Neural cell (in vitro differentiated cells): ENCODE results near the gene FAM227B. TPM values are rescaled to one million over a fixed set of nuclear protein-coding genes. Genes with fewer than 3 reads are reported as not detected.

Experiments
- H2AFZ ChIP-seq: fragments of 200-600, 300-800 bp; sonication (generic), shearing (Covaris generic); 2 replicates; pipeline ENCODE4 v1.6.0; 2014; ENCODE audit warnings: low read depth, mild to moderate bottlenecking, antibody characterized with exemption, low read length, moderate library complexity
- H3F3A ChIP-seq: fragments of 200-600 bp; shearing (Covaris generic); 2 replicates; pipeline ENCODE4 v1.6.1; 2016; ENCODE audit warnings: mild to moderate bottlenecking, moderate library complexity, mixed read lengths, antibody characterized with exemption, low read length; ENCODE audit not compliant: insufficient read depth, poor library complexity, severe bottlenecking
- H3K27ac ChIP-seq: fragments of 200-600, 300-800 bp; sonication (generic), shearing (Covaris generic); 2 replicates; pipeline ENCODE4 v1.5.1; 2014; ENCODE audit warnings: mild to moderate bottlenecking, low read length, moderate library complexity
- H3K27me3 ChIP-seq: fragments of 300-800, 200-600 bp; sonication (generic), shearing (Covaris generic); 2 replicates; pipeline ENCODE4 v1.6.0; 2014; ENCODE audit warnings: mild to moderate bottlenecking, low read depth, low read length, moderate library complexity; ENCODE audit not compliant: insufficient read depth
- H3K36me3 ChIP-seq: fragments of 300-800, 200-600 bp; sonication (generic), shearing (Covaris generic); 2 replicates; pipeline ENCODE4 v1.5.1; 2014; ENCODE audit warnings: mild to moderate bottlenecking, antibody characterized with exemption, low read length, moderate library complexity; ENCODE audit not compliant: insufficient read depth
- H3K4me2 ChIP-seq: fragments of 300-800, 200-600 bp; sonication (generic), shearing (Covaris generic); 2 replicates; pipeline ENCODE4 v1.6.0; 2014; ENCODE audit warnings: mild to moderate bottlenecking, low read length
- H3K4me3 ChIP-seq: fragments of 300-800, 200-600 bp; sonication (generic), shearing (Covaris generic); 2 replicates; pipeline ENCODE4 v1.5.1; 2014; ENCODE audit warnings: mild to moderate bottlenecking, low read length, moderate library complexity
- H3K79me2 ChIP-seq: fragments of 200-600 bp; shearing (Covaris generic); replicated peaks from 2 replicates; pipeline ENCODE4 v1.6.0; 2014; ENCODE audit warnings: mild to moderate bottlenecking, low read length, moderate library complexity; ENCODE audit not compliant: insufficient read depth
- H3K9ac ChIP-seq: fragments of 300-800, 200-600 bp; sonication (generic), shearing (Covaris generic); 2 replicates; pipeline ENCODE4 v1.6.1; 2016; ENCODE audit warnings: mild to moderate bottlenecking, low read length, mixed read lengths
- H3K9me2 ChIP-seq: fragments of 200-600 bp; shearing (Covaris generic); 2 replicates; pipeline ENCODE4 v1.6.1; 2016; ENCODE audit warnings: mild to moderate bottlenecking, low read length, mixed read lengths; ENCODE audit not compliant: insufficient read depth
- H3K9me3 ChIP-seq: fragments of 200-600, 300-800 bp; sonication (generic), shearing (Covaris generic); 2 replicates; pipeline ENCODE4 v1.6.1; 2016; ENCODE audit warnings: mild to moderate bottlenecking, mixed run types, low read length, moderate library complexity, mixed read lengths
- H4K20me1 ChIP-seq: fragments of 200-600 bp; shearing (Covaris generic); 2 replicates; pipeline ENCODE4 v1.6.1; 2016; ENCODE audit warnings: mild to moderate bottlenecking, mixed run types; ENCODE audit not compliant: insufficient read depth
- EZH2 ChIP-seq: fragments of 200-600, 300-800 bp; shearing (Covaris generic), sonication (generic); IDR thresholded peaks from 2 replicates; pipeline ENCODE4 v1.6.1; 2014; ENCODE audit warnings: antibody characterized with exemption, low read length, borderline replicate concordance, mild to moderate bottlenecking; ENCODE audit not compliant: insufficient read depth, poor library complexity, severe bottlenecking
- RAD21 ChIP-seq: fragments of 450-650 bp; conservative IDR thresholded peaks from 2 replicates; pipeline ENCODE4 v1.6.1; 2014; ENCODE audit warnings: antibody characterized with exemption, mild to moderate bottlenecking, moderate library complexity
- SMC3 ChIP-seq: fragments of 450-650 bp; conservative IDR thresholded peaks from 2 replicates; pipeline ENCODE4 v1.6.1; 2014; ENCODE audit warnings: antibody characterized with exemption, mild to moderate bottlenecking, moderate library complexity; ENCODE audit not compliant: poor library complexity
- polyA plus RNA-seq: library from polyadenylated mRNA; depleted of rRNA; stranded (reverse); fragments of >200 nt; gene quantifications from 2 replicates; pipeline ENCODE4 v1.2.3, GENCODE V29; 2014
- TF ChIP-seq, protein P1 (sequence below): IDR thresholded peaks from 2 replicates; pipeline ENCODE4 v1.6.1; 2012; ENCODE audit warnings: borderline replicate concordance
- TF ChIP-seq, protein P2 (sequence below): fragments of 450-650 bp; IDR thresholded peaks from 2 replicates; pipeline ENCODE4 v1.5.1; 2014; ENCODE audit warnings: antibody characterized with exemption, mild to moderate bottlenecking, moderate library complexity; ENCODE audit not compliant: poor library complexity, severe bottlenecking

FAM227B gene
- polyA plus RNA-seq, 1 donor from 2014 or later, result 0.88 TPM

DNA sequence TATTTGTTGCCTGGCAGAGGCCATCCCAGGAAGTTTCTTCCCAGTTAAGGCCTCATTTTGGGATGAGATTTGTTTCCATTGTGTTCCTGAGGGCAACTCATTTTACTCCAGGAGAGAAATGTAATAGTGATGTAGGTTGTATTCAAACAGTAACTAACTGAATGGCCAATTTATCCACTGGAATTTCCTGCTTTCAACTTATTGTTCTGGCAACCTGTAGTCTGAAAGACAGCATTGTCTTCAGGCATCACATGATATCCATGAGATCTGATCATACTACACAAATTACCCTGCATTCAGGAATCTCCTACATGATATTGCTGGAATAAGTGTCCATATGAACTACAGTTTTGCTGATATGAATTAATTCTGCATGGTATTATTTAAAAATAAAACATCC lies 277.1 kb downstream of the FAM227B start:
- Histone ChIP-seq H3K4me3 (no peak overlapping the region), H3K79me2 (no peaks in the 10 kb centered on the region), H3K27ac (no peak overlapping the region), H3K36me3 (no peaks in the 10 kb centered on the region), H3F3A (no peaks in the 10 kb centered on the region), H3K9me2 (no peaks in the 10 kb centered on the region), H2AFZ (no peak overlapping the region), H3K4me2 (no peak overlapping the region), H4K20me1 (no peaks in the 10 kb centered on the region), H3K9me3 (no peaks in the 10 kb centered on the region), H3K27me3 (no peaks in the 10 kb centered on the region), H3K9ac (no peak overlapping the region)
- TF ChIP-seq, protein P1, sequence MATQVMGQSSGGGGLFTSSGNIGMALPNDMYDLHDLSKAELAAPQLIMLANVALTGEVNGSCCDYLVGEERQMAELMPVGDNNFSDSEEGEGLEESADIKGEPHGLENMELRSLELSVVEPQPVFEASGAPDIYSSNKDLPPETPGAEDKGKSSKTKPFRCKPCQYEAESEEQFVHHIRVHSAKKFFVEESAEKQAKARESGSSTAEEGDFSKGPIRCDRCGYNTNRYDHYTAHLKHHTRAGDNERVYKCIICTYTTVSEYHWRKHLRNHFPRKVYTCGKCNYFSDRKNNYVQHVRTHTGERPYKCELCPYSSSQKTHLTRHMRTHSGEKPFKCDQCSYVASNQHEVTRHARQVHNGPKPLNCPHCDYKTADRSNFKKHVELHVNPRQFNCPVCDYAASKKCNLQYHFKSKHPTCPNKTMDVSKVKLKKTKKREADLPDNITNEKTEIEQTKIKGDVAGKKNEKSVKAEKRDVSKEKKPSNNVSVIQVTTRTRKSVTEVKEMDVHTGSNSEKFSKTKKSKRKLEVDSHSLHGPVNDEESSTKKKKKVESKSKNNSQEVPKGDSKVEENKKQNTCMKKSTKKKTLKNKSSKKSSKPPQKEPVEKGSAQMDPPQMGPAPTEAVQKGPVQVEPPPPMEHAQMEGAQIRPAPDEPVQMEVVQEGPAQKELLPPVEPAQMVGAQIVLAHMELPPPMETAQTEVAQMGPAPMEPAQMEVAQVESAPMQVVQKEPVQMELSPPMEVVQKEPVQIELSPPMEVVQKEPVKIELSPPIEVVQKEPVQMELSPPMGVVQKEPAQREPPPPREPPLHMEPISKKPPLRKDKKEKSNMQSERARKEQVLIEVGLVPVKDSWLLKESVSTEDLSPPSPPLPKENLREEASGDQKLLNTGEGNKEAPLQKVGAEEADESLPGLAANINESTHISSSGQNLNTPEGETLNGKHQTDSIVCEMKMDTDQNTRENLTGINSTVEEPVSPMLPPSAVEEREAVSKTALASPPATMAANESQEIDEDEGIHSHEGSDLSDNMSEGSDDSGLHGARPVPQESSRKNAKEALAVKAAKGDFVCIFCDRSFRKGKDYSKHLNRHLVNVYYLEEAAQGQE, result no peak
- TF ChIP-seq SMC3, result no peak

GRCh38 chr15:49339656-49340055 lies 281.0 kb downstream of the FAM227B start:
- Histone ChIP-seq H3K36me3 (no peaks in the 10 kb centered on the region), H3K27ac (no peak overlapping the region), H3K4me3 (no peak overlapping the region), H3K79me2 (no peaks in the 10 kb centered on the region), H3K27me3 (no peaks in the 10 kb centered on the region), H3K9ac (no peak overlapping the region), H3K4me2 (no peak overlapping the region), H3K9me3 (no peaks in the 10 kb centered on the region), H4K20me1 (no peaks in the 10 kb centered on the region), H3K9me2 (no peaks in the 10 kb centered on the region), H3F3A (no peaks in the 10 kb centered on the region), H2AFZ (no peak overlapping the region)
- TF ChIP-seq RAD21 (no peak), EZH2 (no peak)

DNA sequence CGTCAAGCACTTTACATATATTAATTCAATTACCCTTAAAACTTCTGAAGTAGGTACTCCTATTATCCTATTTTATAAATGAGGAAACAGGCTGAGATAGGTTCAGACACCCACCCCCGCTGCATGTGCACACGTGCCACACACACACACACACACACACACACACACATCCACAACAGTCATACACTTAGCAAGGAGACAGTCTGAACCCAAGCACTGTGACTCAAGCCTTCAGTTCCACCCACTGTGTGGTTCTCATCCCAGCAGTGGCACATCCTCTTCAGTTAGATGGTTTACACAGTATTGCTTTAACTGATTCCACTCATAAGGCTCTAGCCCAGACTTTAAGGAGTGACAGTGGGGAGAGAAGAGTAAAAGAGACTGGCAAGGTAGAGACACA lies 288.7 kb downstream of the FAM227B start:
- H3F3A ChIP-seq, result no peaks in the 10 kb centered on the region
- TF ChIP-seq, protein P2, sequence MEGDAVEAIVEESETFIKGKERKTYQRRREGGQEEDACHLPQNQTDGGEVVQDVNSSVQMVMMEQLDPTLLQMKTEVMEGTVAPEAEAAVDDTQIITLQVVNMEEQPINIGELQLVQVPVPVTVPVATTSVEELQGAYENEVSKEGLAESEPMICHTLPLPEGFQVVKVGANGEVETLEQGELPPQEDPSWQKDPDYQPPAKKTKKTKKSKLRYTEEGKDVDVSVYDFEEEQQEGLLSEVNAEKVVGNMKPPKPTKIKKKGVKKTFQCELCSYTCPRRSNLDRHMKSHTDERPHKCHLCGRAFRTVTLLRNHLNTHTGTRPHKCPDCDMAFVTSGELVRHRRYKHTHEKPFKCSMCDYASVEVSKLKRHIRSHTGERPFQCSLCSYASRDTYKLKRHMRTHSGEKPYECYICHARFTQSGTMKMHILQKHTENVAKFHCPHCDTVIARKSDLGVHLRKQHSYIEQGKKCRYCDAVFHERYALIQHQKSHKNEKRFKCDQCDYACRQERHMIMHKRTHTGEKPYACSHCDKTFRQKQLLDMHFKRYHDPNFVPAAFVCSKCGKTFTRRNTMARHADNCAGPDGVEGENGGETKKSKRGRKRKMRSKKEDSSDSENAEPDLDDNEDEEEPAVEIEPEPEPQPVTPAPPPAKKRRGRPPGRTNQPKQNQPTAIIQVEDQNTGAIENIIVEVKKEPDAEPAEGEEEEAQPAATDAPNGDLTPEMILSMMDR, result no peak

More for the DNA sequence above, 288.7 kb downstream of the FAM227B start:
- Histone ChIP-seq H3K4me3 (no peak overlapping the region), H3K27ac (no peak overlapping the region), H3K9me3 (no peaks in the 10 kb centered on the region), H3K9ac (no peak overlapping the region), H3K27me3 (no peaks in the 10 kb centered on the region), H3K4me2 (no peak overlapping the region), H3K36me3 (no peaks in the 10 kb centered on the region), H3K9me2 (no peaks in the 10 kb centered on the region), H4K20me1 (no peaks in the 10 kb centered on the region), H2AFZ (no peak overlapping the region), H3K79me2 (no peaks in the 10 kb centered on the region)
